Muscle of arm (tissue), 14 donors: ENCODE measurements around the gene SLC9A3. TPM values are rescaled to one million over a fixed set of nuclear protein-coding genes. Genes with fewer than 3 reads are reported as not detected.
"Not testable (repeated sequence)": the region's sequence is repeated elsewhere in the genome, so short reads cannot be mapped to it uniquely, and the experiment has no call there.

Experiments used
- DNase-seq: peaks from one replicate; pipeline ENCODE4 v3.0.0-alpha.2; 2013
- long read RNA-seq, 11 donors: transcript quantifications; one replicate each; lab custom pipeline, GENCODE V29; 2026
- polyA plus RNA-seq, 12 donors: library from polyadenylated mRNA; unstranded; fragments of 120-200 nt; gene quantifications; one replicate each; pipeline ENCODE4 v1.2.1, GENCODE V29; 2013; ENCODE audit not compliant: insufficient read length in 12 of 12

SLC9A3 gene
- 1 to 10 TPM in 11 of 12 donors, not detected in 1; 1.6 to 6.9 (median 2.3) TPM for polyA plus RNA-seq
- long read RNA-seq, donor 1, partial matches to known transcripts: 15 of 18 reads
- long read RNA-seq, donor 1, other reads (novel, unspliced or antisense): 0 of 18 reads
- long read RNA-seq, donor 2: 0 reads
- long read RNA-seq, donor 3: 0 reads
- long read RNA-seq, donor 4: 0 reads
- long read RNA-seq, donor 5: 0 reads
- long read RNA-seq, donor 6: 0 reads
- long read RNA-seq, donor 7: 0 reads
- long read RNA-seq, donor 8: 0 reads
- long read RNA-seq, donor 9: 0 reads
- long read RNA-seq, donor 10: 0 reads
- long read RNA-seq, donor 11: 0 reads

- no peak for DNase-seq
These were observed at the start of gene SLC9A3 for GRCh38 chr5:524234-524972. SLC9A3 (minus strand) TSS chr5:524449.

- no peak for DNase-seq
These were observed 49.7 kb upstream of the SLC9A3 start for GRCh38 chr5:573976-574375.

GRCh38 chr5:573206-573605, 49.0 kb upstream of the SLC9A3 start:
- no peak for DNase-seq

GRCh38 chr5:572398-573019, 48.3 kb upstream of the SLC9A3 start:
- no peak for DNase-seq

GRCh38 chr5:571791-572190, 47.5 kb upstream of the SLC9A3 start:
- no peak for DNase-seq

GRCh38 chr5:570886-571285, 46.6 kb upstream of the SLC9A3 start:
- DNase-seq: no peak

GRCh38 chr5:570446-570845, 46.2 kb upstream of the SLC9A3 start:
- no peak for DNase-seq

GRCh38 chr5:569868-570361, 45.7 kb upstream of the SLC9A3 start:
- DNase-seq: no peak

- DNase-seq: no peak
These were observed 45.2 kb upstream of the SLC9A3 start for GRCh38 chr5:569358-569867.

GRCh38 chr5:568809-569208, 44.6 kb upstream of the SLC9A3 start:
- no peak for DNase-seq

GRCh38 chr5:568061-568781, 44.0 kb upstream of the SLC9A3 start:
- no peak for DNase-seq

GRCh38 chr5:567664-568060, 43.4 kb upstream of the SLC9A3 start:
- DNase-seq: no peak

- no peak for DNase-seq
These were observed 42.5 kb upstream of the SLC9A3 start for GRCh38 chr5:566636-567309.

GRCh38 chr5:565782-566440, 41.7 kb upstream of the SLC9A3 start:
- no peak for DNase-seq

- no peak for DNase-seq
These were observed 37.2 kb upstream of the SLC9A3 start for GRCh38 chr5:561408-561807.

- DNase-seq: no peak
These were observed 36.5 kb upstream of the SLC9A3 start for GRCh38 chr5:560792-561166.

- no peak for DNase-seq
These were observed 34.7 kb upstream of the SLC9A3 start for GRCh38 chr5:558871-559503.

GRCh38 chr5:558326-558725, 34.1 kb upstream of the SLC9A3 start:
- DNase-seq: no peak

- DNase-seq: not testable (repeated sequence)
These were observed 33.7 kb upstream of the SLC9A3 start for GRCh38 chr5:557917-558316.

- DNase-seq: no peak
These were observed 32.7 kb upstream of the SLC9A3 start for GRCh38 chr5:556909-557441.
